NCI-H748 (cell line): ENCODE results near the gene COX7A1.
"Not testable (repeated sequence)": the region's sequence is repeated elsewhere in the genome, so short reads cannot be mapped to it uniquely, and the experiment has no call there.

Experiments
- DNase-seq: peaks from one replicate; lab custom pipeline; 2025; ENCODE audit not compliant: unreplicated experiment; lab: John Stamatoyannopoulos, UW

The COX7A1 gene

DNA sequence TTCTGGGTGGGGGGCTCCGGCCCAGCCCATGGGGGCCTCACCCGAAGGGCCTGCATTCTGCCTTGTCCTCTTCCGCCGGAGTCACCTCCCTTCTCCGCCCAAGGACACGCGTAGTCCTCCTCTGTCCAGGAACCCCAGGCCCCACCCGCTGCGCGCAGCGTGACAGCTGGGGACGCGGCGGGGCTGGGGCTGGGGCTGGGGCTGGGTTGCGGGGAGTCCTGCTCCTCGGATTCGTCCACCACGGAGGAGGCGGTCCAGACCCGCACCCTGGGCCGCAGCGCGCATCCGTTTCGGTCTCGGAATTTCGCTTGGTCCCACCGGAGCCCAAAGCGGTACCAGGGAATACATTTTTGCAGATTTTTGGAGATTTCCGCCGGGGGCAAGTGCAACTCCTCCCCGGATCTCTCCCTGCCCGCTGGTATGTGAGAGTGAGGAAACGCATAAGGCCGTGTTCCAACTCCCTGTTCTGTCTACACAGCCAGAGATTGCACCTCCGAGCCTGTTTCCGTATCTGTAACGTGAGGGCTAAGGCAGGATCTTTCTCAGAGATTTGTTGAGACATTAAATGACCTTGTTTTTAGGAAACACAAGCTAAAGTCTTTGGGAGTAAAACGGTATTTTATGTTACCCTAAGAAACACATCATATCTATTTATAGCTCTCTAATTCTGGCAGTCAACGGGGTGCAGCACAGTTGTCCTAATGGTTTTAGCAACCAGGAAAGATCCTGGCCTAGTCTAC, at the start of gene COX7A1:
COX7A1 (minus strand) TSS at position 96 of the 740 bp plus-strand sequence; CDS start at position 56, 40 bp downstream.
- no peak for DNase-seq

DNA sequence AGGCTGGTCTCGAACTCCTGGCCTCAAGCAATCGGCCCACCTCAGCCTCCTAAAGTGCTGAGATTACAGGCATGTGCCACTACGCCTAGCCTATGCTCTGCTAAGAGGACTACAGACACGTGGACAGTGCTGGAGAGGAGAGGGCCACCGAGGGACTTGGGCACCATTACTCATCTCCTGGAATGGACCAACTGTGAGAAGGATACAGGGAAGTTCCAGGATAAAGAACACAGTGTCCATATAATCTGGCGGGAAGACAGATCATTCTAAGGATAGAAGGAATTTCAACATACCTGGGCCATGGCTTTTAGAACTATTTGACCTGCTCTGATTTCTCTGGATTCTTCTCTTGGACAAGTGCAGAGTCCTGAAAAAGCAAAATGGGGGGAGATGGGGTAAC, 49.4 kb upstream of the COX7A1 start:
- no peak for DNase-seq

DNA sequence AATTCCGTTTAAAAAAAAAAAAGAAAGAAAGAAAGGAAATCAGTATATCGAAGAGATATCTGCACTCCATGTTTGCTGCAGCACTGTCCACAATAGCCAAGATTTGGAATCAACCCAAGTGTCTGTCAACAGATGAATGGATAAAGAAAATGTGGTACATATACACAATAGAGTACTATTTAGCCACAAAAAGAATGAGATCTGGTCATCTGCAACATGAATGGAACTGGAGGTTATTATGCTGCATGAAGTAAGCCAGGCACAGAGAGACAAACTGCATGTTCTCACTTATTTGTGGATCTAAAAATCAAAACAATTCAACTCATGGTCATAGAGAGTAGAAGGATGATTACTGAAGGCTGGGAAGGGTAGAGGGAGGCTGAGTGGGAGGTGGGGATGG, 45.9 kb upstream of the COX7A1 start:
- no peak for DNase-seq

DNA sequence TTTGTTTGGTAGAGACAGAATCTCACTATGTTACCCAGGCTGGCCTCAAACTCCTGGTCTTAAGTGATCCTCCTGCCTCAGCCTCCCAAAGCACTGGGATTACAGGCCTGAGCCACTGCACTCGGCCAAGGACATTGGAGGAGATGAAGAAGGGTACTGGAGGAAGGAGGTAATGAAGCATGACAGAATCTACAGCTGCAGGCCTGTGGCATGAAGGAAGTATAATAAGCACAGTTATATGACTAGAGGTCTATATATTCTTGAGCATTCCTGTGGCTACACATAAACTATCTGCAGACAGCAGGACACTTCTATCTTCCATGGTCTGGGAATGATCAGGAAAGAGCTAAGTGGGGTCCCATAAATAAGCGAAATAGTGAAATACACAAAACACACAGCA, 44.0 kb upstream of the COX7A1 start:
- DNase-seq: no peak

DNA sequence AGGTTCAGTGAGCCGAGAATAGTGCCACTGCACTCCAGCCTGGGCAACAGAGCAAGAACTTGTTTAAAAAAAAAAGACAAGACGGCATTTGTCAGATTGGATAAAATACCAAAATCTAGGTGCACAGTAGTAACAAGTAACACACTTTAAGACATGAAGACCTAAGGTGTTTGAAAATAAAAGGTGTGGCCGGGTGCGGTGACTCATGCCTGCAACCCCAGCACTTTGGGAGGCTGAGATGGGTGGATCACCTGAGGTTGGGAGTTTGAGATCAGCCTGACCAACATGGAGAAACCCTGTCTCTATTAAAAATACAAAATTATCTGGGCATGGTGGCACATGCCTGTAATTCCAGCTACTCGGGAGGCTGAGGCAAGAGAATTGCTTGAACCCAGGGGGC, 34.5 kb upstream of the COX7A1 start:
- not testable (repeated sequence) for DNase-seq

DNA sequence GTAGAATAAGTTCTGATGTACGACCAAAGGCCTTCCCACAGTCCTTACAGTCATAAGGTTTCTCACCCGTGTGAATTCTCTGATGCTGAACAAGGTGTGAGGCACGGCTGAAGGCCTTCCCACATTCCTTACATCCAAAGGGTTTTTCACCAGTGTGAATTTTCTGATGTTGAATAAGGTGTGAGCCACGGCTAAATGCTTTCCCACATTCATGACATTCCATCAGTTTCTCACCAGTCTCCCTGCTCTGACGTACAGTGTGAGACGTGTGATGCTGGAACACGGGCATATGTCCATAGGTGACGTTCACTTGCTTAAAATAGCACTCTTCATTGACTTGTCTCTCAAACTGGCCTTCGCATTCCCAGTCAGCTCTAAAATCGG, 31.0 kb upstream of the COX7A1 start:
- DNase-seq: no peak

DNA sequence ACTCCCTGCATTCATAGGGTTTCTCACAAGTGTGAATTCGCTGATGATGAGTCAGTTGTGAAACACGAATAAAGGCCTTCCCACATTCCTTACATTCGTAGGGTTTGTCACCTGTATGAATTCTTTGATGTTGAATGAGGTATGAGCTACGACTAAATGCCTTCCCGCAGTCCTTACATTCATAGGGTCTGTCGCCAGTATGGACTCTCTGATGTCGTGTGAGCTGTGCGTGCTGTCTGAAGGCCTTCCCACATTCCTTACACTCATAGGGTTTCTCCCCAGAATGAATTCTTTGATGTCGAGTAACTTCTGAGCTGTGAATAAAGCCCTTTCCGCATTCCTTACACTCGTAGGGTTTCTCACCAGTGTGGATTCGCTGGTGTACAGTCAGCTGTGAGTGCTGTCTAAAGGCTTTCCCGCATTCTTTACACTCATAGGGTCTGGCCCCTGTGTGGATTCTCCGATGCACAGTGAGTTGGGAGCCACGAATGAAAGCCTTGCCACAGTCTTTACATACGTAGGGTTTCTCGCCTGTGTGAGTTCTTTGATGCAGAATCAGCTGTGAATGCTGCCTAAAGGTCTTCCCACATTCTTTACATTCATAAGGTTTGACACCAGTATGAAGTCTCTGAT, 30.5 kb upstream of the COX7A1 start:
- no peak for DNase-seq

DNA sequence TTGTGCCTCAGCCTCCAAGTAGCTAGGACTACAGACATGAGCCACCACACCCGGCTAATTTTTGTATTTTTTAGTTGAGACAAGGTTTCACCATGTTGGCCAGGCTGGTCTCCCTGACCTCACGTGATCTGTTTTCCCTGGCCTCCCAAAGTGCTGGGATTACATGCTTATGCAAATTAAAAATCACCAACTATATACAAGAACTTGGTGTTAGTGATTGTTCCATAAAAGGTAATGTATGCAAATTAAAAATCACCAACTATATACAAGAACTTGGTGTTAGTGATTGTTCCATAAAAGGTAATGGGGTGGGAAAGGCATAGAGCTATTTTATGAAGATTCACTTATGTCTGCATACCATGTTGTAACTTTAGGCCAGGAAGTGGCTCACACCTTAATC, 26.8 kb upstream of the COX7A1 start:
- DNase-seq: not testable (repeated sequence)

DNA sequence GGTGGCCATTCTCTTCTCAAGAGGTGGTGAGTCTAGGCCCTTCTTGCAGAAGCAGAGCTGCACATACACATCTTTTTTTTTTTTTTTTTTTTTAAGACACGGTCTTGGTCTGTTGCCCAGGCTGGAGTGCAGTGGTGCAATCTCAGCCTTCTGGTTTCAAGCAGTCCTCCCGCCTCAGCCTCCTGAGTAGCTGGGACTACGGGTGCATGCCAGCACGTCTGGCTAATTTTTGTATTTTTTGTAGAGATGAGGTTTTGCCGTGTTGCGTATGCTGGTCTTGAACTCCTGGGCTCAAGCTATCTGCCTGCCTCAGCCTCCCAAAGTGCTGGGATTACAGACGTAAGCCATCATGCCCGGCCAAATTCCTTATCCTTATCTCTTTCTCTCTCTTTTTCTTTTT, 21.6 kb upstream of the COX7A1 start:
- not testable (repeated sequence) for DNase-seq

DNA sequence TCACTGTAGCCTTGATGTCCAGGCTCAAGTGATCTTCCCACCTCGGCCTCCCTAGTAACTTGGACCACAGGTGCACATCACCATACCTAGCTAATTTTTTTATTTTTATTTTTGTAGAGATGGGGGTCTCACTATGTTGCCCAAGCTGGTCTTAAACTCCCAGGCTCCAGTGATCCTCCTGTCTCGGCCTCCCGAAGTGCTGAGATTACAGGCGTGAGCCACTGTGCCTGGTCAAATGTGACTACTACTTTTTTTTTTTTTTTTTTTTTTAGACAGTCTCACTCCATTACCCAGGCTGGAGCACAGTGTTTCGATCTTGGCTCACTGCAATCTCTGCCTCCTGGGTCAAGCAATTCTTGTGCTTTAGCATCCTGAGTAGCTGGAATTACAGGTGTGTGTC, 20.6 kb upstream of the COX7A1 start:
- no peak for DNase-seq

DNA sequence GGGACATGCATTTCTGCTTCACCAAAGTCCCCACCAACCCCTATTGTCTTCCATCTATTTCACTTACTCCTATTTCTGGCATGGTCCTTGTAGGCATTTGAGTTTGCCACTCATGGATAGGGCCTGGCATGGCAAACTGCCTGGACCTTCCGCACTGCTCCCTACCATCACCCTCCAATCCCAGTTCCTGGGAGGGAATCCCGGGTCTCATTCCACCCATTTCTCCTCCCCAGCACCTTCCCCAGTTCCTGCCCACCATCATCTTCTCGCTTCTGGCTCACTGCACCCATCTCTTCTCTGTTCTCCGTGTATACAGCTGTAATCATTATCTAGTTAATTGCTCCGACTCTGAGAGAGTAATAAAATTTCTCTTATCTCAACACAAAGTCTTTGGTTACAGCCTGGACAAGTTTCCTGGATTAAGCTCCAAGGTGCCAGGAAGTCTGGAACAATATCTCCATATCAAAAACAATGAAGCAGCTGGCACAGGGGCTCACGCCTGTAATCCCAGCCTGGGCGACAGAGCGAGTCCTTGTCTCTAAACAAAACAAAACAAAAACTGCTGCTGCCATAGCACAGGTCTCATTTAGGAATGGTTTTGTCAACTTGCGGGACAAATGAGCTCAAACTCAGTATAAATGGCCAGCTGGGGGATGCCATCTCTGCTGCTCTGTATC, 17.0 kb upstream of the COX7A1 start:
- peak; percentile 90 for DNase-seq

DNA sequence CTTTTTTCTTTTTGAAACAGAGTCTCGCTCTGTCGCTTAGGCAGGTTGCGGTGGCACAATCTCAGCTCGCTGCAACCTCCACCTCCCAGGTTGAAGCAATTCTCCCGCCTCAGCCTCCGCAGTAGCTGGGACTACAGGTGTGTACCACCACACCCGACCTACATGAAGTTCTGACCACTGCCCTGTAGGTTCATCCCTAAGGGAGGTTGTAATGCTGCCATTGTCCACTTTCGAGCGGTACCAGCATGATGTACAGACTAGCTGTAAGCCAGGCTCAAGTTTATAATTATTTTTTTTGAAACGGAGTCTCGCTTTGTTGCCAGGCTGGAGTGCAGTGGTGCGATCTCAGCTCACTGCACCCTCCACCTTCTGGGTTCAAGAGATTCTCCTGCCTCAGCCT, 11.6 kb upstream of the COX7A1 start:
- DNase-seq: no peak

DNA sequence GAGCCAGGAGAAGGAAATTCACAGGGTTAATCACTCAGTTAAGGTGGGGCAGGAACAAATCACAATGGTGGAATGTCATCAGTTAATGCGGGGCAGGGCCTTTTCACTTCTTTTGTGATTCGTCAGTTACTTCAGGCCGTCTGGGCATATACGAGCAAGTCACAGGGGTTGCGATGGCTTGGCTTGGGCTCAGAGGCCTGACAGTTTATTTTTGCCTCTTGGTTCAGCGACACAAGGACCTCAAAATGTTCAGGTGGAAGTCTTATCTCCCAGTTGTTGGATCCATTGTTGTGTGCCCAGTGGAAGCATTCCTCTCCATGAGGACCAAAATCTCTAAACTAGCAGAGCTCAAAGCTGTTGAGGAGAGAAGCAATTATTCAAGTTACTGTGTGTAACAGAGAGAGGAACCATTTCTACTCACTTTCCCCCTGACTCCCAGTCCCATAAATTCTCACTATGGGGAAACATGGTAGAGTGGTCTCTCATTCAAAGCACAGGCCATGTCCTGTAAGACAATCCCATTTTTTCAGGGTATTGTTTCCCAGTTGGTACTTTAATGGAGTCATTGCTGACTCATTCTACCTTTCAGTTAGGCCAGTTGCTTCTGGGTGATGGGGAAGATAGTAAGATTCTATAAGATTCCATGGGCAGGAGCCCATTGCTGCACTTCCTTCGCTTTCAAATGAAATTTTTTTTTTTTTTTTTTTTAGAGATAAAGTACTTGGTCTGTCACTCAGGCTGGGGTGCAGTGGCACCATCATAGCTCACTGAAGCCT, 8.8 kb upstream of the COX7A1 start:
- DNase-seq: no peak

DNA sequence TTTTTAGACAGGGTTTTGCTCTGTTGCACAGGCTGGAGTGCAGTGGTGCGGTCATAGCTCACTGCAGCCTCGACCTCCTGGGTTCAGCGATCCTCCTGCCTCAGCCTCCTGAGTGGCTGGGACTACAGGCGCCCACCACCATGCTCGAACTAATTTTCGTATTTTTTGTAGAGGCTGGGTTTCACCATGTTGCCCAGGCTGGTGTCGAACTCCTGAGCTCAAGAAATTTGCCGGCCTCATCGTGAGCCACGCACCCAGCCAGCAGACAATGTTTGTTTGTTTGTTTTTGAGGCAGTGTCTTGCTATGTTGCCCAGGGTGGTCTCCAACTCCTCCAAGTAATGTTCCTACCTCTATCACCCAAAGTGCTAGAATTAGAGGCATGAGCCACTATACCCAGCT, 879 bp upstream of the COX7A1 start:
- no peak for DNase-seq

DNA sequence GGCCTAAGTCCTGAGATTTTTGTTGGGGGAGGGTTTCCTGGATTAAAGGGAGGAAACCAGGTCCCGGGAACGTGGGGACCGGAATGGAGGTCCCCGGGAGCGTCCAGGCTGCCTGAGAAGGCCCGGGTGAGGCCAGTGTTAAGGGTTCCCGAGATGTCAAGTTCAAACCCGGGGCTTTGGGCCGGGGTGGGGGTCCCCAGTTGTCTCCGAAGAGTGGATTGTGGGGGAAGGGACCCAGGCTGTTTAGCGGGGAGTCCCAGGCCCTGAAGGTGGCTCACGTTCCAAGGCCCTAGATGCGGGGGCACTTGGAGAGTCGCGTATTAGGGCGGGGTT, 262 bp downstream of the COX7A1 start:
- no peak for DNase-seq

DNA sequence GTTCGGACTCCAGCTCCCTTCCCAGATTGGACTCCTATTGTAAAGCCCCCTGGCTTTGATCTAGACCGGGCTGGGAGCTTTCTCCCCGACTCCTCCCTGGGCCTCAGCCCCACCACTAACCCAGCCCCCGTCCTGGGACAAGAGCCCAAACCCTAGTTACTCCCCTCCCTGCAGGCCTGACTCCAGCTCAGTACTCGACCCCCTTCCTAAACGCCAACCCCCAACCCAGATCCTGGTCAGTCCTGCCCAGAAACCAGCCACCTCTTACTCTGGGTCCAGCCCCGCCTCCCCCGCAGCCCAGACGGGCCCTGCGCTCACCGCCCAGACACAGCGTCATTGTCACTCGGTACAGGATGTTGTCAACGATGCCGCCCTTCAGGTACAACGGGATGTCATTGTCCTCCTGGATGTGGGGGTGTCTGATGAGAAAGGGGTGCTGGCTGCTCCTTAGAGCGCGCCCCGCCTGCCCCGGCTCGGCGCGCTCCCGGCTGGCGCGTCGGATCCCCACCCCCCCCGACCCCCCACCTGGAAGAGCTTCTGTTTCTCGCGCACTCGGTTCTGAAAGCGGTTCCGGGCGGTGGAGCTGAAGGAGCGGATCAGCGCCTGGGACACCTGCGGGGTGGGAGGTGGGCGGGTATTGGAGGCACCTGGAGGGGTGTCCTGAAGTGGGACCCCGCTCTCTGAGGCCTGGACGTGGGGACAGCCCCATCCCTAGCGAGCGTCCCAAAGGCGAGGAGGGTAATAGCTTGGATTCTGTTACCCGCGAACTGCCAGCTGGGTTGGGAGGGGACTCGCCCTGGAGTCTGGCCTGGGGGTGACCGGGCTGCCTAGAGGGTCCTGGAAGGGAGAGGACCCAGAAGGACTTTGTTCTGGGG, 866 bp downstream of the COX7A1 start:
- no peak for DNase-seq

DNA sequence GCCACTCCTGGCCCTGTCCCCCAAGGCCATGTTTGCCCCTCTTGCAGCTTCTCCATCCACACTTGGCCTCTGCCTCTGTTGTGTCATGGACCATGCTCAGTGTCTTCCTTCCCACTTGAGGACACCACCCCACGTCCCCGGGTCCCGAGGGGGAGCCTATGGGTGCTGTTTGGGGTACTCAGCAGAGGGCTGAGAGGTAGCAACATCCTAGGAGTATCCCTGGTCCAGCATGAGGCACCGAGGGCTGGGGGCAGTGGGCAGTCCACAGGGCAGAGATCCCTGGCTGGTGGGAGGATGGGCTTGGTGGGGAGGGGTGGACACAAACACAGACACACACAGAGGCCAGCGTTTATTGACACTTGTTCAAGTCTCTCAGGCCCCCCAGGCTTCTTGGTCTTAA, 1.7 kb downstream of the COX7A1 start:
- no peak for DNase-seq

DNA sequence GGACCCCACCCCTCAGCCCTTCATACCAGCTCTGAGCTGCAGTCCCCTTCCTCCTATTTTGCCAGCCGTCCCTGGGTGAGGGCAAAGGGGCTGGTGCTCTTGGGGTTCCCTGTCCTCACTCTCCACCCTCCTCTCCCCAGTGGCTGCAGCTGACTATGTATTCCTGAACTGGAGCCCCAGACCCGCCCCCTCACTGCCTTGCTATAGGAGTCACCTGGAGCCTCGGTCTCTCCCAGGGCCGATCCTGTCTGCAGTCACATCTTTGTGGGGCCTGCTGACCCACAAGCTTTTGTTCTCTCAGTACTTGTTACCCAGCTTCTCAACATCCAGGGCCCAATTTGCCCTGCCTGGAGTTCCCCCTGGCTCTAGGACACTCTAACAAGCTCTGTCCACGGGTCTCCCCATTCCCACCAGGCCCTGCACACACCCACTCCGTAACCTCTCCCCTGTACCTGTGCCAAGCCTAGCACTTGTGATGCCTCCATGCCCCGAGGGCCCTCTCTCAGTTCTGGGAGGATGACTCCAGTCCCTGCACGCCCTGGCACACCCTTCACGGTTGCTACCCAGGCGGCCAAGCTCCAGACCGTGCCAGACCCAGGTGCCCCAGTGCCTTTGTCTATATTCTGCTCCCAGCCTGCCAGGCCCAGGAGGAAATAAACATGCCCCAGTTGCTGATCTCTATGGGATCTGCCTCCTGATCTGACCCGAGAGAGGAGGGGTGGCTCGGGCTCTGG, 2.4 kb downstream of the COX7A1 start:
- no peak for DNase-seq

DNA sequence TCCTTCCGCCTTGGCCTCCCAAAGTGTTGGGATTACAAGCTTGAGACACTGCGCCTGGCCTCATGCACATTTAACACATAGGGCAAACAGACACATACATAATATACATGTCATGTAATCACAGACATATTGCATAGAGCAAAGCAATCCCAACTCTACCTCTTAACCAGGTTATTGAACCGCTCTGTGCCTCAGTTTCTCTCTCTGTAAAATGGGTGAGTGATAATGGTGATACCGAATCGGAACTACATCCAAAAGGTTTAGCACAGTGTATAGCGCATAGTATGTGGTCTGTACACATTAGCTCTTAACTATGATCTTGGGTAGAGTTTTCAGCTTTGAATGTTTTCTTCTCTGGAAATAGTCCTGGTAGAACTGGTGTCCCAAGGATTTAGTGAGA, 7.6 kb downstream of the COX7A1 start:
- no peak for DNase-seq

DNA sequence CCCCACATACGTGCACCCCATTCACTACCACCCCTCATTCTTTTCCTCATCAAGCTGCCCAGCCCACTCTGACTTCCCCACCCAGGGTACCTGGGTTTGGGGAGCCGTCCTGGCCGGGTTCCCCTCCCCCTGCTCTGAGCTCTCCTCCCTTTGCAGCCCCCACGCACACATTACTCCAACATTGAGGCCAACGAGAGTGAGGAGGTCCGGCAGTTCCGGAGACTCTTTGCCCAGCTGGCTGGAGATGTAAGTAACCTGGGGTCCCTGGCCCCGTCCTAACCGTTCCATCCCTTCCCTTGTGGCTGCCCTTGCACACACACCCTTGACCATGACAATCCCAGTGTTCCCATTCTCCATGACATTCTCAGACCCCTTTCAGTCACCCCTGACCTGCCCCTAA, 9.8 kb downstream of the COX7A1 start:
- no peak for DNase-seq
